Lower lobe of right lung (tissue), 2 donors: ENCODE results near the gene PSMD2. TPM values are rescaled to one million over a fixed set of nuclear protein-coding genes. Genes with fewer than 3 reads are reported as not detected.
"Not testable (repeated sequence)": the region's sequence is repeated elsewhere in the genome, so short reads cannot be mapped to it uniquely, and the experiment has no call there.

Experiments
- ATAC-seq, 2 donors: fragments of 200-7000 bp; cut with Tn5 transposase; one replicate each; pipeline ENCODE4 v1.9.1; 2020 to 2022; ENCODE audit warnings: mild to moderate bottlenecking in 2 of 2, moderate library complexity in 2 of 2
- DNase-seq: peaks from one replicate; pipeline ENCODE4 v3.0.0-alpha.2; 2020
- H3K27ac ChIP-seq: fragments of 200-600 bp; one replicate; pipeline ENCODE4 v1.8.0; 2022
- H3K27me3 ChIP-seq: fragments of 200-600 bp; one replicate; pipeline ENCODE4 v1.8.0; 2022; ENCODE audit warnings: low read depth
- H3K36me3 ChIP-seq: fragments of 200-600 bp; one replicate; pipeline ENCODE4 v1.8.0; 2022; ENCODE audit warnings: mild to moderate bottlenecking
- H3K4me1 ChIP-seq: fragments of 200-600 bp; one replicate; pipeline ENCODE4 v1.8.0; 2022
- H3K4me3 ChIP-seq: fragments of 200-600 bp; one replicate; pipeline ENCODE4 v1.8.0; 2022; ENCODE audit warnings: mild to moderate bottlenecking
- H3K9me3 ChIP-seq: fragments of 200-600 bp; one replicate; pipeline ENCODE4 v1.8.0; 2022
- intact Hi-C: fragments of 100-400 bp; cut with DNase I; formaldehyde crosslinking; loops from one replicate; pipeline ENCODE4 v1.11.0; 2022
- total RNA-seq: library from RNA; stranded (reverse); fragmentation: NEBNext Ultra II Directional; extraction: Animal tissue kit (Norgen Biotek cat#: 25700); gene quantifications from one replicate; pipeline ENCODE4 v1.2.1, GENCODE V29; 2021
- TF ChIP-seq, protein P1 (sequence below): fragments of 200-600 bp; IDR thresholded peaks from one replicate; pipeline ENCODE4 v1.8.0; 2022; ENCODE audit warnings: antibody characterized with exemption, mild to moderate bottlenecking
- donor health status: DM: no; HTN: yes; CAD: no; lungs with severe emphysema.

The PSMD2 gene
- total RNA-seq, 1 donor from 2014 or later, result 135 TPM

DNA sequence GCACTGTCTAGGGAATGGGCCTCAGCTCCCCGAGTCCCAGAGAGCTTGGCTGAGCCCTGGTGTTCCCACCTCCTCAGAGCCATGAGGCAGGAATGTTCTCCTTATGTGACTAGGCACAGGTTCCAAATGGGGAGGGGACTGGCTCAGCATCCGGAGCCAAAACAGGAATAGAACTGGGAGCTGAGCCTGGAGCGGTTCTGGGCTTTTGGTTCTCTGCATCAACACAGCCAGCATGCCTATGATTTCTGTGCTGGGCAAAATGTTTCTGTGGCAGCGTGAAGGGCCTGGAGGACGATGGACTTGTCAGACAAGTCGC, 38.3 kb downstream of the PSMD2 start, which contains the start of gene FAM131A:
Gene FAM131A, plus strand, starts transcription at position 202 of the 316 bp plus-strand sequence. Its CDS starts 31 bp downstream, at position 233.
- peaks cover 32% of the 10 kb centered on the region for H3K4me1 ChIP-seq
- peaks cover 42% of the 10 kb centered on the region for H3K36me3 ChIP-seq
- ATAC-seq, result no peak
- intact Hi-C loops, result no loop called here
- TF ChIP-seq, protein P1, sequence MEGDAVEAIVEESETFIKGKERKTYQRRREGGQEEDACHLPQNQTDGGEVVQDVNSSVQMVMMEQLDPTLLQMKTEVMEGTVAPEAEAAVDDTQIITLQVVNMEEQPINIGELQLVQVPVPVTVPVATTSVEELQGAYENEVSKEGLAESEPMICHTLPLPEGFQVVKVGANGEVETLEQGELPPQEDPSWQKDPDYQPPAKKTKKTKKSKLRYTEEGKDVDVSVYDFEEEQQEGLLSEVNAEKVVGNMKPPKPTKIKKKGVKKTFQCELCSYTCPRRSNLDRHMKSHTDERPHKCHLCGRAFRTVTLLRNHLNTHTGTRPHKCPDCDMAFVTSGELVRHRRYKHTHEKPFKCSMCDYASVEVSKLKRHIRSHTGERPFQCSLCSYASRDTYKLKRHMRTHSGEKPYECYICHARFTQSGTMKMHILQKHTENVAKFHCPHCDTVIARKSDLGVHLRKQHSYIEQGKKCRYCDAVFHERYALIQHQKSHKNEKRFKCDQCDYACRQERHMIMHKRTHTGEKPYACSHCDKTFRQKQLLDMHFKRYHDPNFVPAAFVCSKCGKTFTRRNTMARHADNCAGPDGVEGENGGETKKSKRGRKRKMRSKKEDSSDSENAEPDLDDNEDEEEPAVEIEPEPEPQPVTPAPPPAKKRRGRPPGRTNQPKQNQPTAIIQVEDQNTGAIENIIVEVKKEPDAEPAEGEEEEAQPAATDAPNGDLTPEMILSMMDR, result no peak
- peak within 1 kb of the TSS; percentile 78 for H3K4me3 ChIP-seq
- H3K9me3 ChIP-seq, result no peaks in the 10 kb centered on the region
- H3K27me3 ChIP-seq, result no peaks in the 10 kb centered on the region
- peak within 1 kb of the TSS; percentile 93 for H3K27ac ChIP-seq
- DNase-seq, result no peak

DNA sequence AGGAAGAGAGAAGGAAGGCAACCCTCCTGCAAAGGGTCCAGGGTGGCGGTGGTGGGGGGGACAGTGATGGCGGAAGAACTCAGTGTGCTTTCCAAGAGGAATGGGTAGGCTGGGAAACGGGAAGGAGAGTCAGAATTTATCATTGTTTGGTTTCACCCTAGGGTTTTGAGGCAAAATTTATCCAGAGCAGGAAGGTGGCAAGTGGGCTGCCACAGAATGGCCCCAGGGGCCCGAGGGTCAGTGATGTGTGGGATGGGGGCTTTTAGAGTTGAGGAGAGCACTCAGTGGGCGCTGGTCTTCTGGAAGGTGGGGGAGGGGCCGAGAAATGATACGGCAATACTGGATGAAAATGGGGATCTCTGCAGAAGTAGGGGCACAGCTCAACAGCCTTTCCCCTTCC, 38.9 kb downstream of the PSMD2 start:
- H3K27me3 ChIP-seq, result no peaks in the 10 kb centered on the region
- H3K9me3 ChIP-seq, result no peaks in the 10 kb centered on the region
- TF ChIP-seq, protein P1, result no peak
- DNase-seq (no peak), ATAC-seq (no peak)
- intact Hi-C loops, result no loop called here
- peaks cover 32% of the 10 kb centered on the region for H3K4me1 ChIP-seq
- H3K4me3 ChIP-seq, result peak overlapping the region; percentile 14
- peak overlapping the region; percentile 93 for H3K27ac ChIP-seq
- H3K36me3 ChIP-seq, result peaks cover 42% of the 10 kb centered on the region

DNA sequence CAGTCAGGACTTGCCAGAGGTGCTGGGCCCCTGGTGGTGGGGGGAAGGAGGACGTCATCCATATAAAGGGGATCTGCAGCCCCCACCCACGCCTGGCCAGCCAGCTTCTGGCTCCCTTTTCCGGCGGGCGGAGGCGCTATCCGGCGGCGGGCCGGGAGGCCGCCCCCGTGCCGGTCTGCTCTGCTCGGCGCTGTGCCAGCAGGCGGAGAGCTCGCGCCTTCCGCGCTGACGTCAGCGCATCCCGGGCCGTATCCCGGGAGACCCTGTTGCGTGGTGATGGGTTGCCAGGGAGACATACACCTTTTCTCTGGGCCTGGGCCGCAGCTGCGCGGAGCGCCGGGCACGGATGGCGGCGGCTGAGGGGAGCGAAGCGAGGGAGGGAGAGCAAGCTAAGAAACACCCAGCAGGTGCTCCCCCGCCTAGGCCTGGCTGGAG, 39.5 kb downstream of the PSMD2 start:
- peaks cover 32% of the 10 kb centered on the region for H3K4me1 ChIP-seq
- H3K4me3 ChIP-seq, result peak overlapping the region; percentile 14
- H3K9me3 ChIP-seq, result no peaks in the 10 kb centered on the region
- TF ChIP-seq, protein P1, result no peak
- ATAC-seq, result no peak
- DNase-seq, result no peak
- no peaks in the 10 kb centered on the region for H3K27me3 ChIP-seq
- H3K36me3 ChIP-seq, result peaks cover 42% of the 10 kb centered on the region
- H3K27ac ChIP-seq, result peak overlapping the region; percentile 93
- intact Hi-C loops, result no loop called here

DNA sequence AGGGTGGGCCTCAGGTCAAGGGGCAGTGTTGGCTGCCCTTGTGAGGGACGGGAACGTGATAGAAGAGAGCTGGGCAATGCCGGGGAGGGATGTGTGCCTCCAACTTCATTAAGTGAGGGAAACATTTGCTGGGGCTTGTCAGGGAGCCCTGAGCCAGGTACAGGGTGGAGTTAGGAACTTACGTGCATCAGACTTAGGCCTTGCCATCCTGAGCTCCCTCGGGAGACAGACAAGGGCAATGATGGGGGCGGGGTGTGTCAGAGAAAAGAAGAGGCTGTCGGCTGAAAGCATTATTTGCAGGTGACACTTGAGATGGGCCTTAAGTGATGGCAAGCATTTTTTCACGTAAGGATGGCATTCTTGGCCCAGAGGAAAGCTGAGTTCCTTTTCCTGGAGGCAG, 40.0 kb downstream of the PSMD2 start:
- H3K4me1 ChIP-seq, result peaks cover 32% of the 10 kb centered on the region
- TF ChIP-seq, protein P1, result no peak
- H3K36me3 ChIP-seq, result peaks cover 38% of the 10 kb centered on the region
- H3K4me3 ChIP-seq, result peak overlapping the region; percentile 14
- no peaks in the 10 kb centered on the region for H3K27me3 ChIP-seq
- intact Hi-C loops, result no loop called here
- peak overlapping the region; percentile 93 for H3K27ac ChIP-seq
- no peaks in the 10 kb centered on the region for H3K9me3 ChIP-seq
- no peak for ATAC-seq
- DNase-seq, result no peak

DNA sequence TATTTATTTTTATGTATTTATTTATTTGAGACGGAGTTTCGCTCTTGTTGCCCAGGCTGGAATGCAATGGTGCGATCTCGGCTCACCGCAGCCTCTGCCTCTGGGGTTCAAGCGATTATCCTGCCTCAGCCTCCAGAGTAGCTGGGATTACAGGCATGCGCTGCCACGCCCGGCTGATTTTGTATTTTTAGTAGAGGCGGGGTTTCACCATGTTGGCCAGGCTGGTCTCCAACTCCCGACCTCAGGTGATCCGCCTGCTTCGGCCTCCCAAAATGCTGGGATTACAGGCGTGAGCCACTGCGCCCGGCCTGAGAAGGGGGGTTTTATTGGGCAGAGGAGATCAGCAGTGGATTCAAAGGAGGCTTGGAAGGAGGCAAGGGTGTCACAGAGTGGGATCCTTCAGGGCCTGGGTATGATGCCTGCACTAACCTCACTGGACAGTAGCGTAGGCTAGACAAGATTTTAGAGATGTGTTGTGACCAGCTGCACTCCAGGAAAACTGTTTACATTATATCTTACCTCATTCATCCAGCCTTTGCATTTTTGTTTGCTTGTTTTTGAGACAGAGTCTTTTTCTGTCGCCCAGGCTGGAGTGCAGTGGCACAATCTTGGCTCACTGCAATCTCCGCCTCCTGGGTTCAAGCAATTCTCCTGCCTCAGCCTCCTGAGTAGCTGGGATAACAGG, 40.6 kb downstream of the PSMD2 start:
- H3K27ac ChIP-seq, DNase-seq, H3K9me3 ChIP-seq, H3K27me3 ChIP-seq, H3K4me3 ChIP-seq, intact Hi-C loops, ATAC-seq: not testable (repeated sequence)
- Histone ChIP-seq H3K4me1 (peaks cover 32% of the 10 kb centered on the region), H3K36me3 (peaks cover 37% of the 10 kb centered on the region)

DNA sequence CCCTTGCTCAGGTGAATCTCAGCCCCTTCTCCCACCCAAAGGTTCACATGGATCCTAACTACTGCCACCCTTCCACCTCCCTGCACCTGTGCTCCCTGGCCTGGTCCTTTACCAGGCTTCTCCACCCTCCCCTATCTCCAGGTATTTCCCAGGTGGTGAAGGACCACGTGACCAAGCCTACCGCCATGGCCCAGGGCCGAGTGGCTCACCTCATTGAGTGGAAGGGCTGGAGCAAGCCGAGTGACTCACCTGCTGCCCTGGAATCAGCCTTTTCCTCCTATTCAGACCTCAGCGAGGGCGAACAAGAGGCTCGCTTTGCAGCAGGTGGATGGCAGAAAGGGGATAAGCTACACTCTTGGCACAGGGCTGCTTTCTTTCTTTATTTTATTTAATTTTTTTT, 42.9 kb downstream of the PSMD2 start:
- Histone ChIP-seq H3K27me3 (no peaks in the 10 kb centered on the region), H3K4me1 (peaks cover 31% of the 10 kb centered on the region), H3K9me3 (no peaks in the 10 kb centered on the region), H3K4me3 (no peak overlapping the region), H3K36me3 (peaks cover 33% of the 10 kb centered on the region), H3K27ac (no peak overlapping the region)
- ATAC-seq, result peak; percentile 78 to 86
- intact Hi-C loops, result no loop called here
- TF ChIP-seq, protein P1, result no peak
- DNase-seq, result peak; percentile 84
